ENCODE results near the gene TTLL12. TPM values are rescaled to one million over a fixed set of nuclear protein-coding genes. Genes with fewer than 3 reads are reported as not detected.

The TTLL12 gene
- total RNA-seq, 1 experiment from 2014 or later = 100 TPM

GRCh38 chr22:43202326-43202725, 15.4 kb upstream of the TTLL12 start (continued):
- TF ChIP-seq REST (IDR thresholded peaks at IDR 0.05; ENCODE audit: low read depth) (no peak), TCF7L2 (IDR thresholded peaks at IDR 0.05; ENCODE audit: borderline replicate concordance, extremely low read depth, insufficient read depth, insufficient read length) (no peak), SP1 (IDR thresholded peaks at IDR 0.05; ENCODE audit: low read depth) (no peak)

DNA sequence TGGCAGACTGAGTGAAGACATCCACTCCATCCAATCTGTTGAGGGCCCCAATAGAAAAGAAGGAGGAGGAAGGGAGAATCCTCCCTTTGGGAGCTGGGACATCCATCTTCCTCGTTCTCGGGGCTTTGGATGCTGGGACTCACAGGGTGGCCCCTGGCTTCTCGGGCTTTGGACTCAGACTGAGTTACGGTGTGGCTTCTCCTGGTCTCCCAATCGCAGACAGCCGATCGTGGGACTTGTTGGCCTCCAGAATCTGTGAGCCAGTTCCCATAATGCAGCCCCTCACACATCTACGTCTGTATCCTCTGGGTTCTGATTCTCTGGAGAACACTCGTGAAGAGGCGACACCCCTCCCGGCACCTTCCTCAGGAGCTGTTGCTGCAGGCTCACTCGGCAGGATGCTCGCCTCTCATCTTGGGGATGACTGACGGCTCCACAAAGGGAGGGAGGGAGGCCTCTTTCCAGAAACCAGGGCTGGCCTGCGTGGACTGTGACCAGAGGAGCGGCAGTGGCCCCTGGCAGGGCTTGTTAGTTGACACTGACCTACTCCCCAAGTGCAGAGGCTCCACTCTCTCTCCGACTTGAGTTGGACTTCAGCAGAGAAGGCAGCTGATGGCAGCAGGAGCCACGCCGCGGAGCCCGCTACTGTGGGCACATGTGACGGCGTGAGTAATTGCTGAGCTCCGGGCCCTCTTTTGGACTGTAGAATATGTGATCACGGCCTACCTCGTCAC, 14.7 kb upstream of the TTLL12 start:
- DNase-seq (ENCODE audit: low read depth, low spot score) (no peak), ATAC-seq (no peak)
- H3K9ac ChIP-seq (ENCODE audit: low read length) = no peak overlapping the region
- no peaks in the 10 kb centered on the region for H3K9me2 ChIP-seq (ENCODE audit: insufficient read depth)
- H3K27me3 ChIP-seq (ENCODE audit: insufficient read depth, low read length) = no peaks in the 10 kb centered on the region
- no peak overlapping the region for H3K4me2 ChIP-seq (ENCODE audit: low read length)
- no peaks in the 10 kb centered on the region for H3K36me3 ChIP-seq (ENCODE audit: control insufficient read depth in 1 of 2, insufficient read depth in 2 of 2, low read length in 2 of 2)
- no TSS peak for BruUV-seq (replicated peaks)
- no peaks in the 10 kb centered on the region for H4K20me1 ChIP-seq (ENCODE audit: insufficient read depth)
- H3K79me2 ChIP-seq (ENCODE audit: insufficient read depth, low read length) = no peaks in the 10 kb centered on the region
- peaks cover 5 to 14% of the 10 kb centered on the region in 2 experiments; a peak in 3 of 4 replicates for H3K4me1 ChIP-seq (ENCODE audit: control insufficient read depth in 1 of 2, insufficient read depth in 2 of 2, low read length in 2 of 2)
- ChIA-PET CTCF (no interaction called here), RAD21 (ENCODE audit: low non-redundant PET in 1 of 2, low total read pairs in 2 of 2, uncharacterized antibody in 2 of 2, unreplicated experiment in 2 of 2) (no interaction called here), POLR2A (interaction anchor here (1.3 kb wide), 1 partner anchor 14 kb away, joined by 3 read pairs; no protein-coding TSS in a partner anchor)
- H3K4me3 ChIP-seq (replicated peaks in 1 of 2; ENCODE audit: low read depth in 1 of 2, low read length in 2 of 2) = no peak overlapping the region
- no peak overlapping the region for H3K27ac ChIP-seq (ENCODE audit: low read depth, low read length)
- no peak overlapping the region for H2AFZ ChIP-seq (ENCODE audit: low read depth, low read length, poor library complexity, severe bottlenecking)
- H3K9me3 ChIP-seq (ENCODE audit: control insufficient read depth in 1 of 2, insufficient read depth in 1 of 2, low read depth in 1 of 2, low read length in 2 of 2) = no peaks in the 10 kb centered on the region
- TF ChIP-seq EZH2phosphoT487 (IDR thresholded peaks at IDR 0.05; ENCODE audit: borderline replicate concordance) = no peak
- no peak for TF ChIP-seq RAD21 (IDR thresholded peaks at IDR 0.05; ENCODE audit: low read depth)
- no peak for TF ChIP-seq CBX3 (IDR thresholded peaks at IDR 0.05; ENCODE audit: low read depth)
- no peak for TF ChIP-seq TCF7L2 (IDR thresholded peaks at IDR 0.05; ENCODE audit: borderline replicate concordance, extremely low read depth, insufficient read depth, insufficient read length)
- no peak for TF ChIP-seq EZH2 (IDR thresholded peaks at IDR 0.05)
- TF ChIP-seq POLR2AphosphoS5 (IDR thresholded peaks at IDR 0.05; ENCODE audit: low read depth, low read length) = no peak
- TF ChIP-seq CEBPB (IDR thresholded peaks at IDR 0.05; ENCODE audit: low read depth) = no peak
- no peak for TF ChIP-seq ZNF274 (IDR thresholded peaks at IDR 0.05; ENCODE audit: low read depth, low read length)
- no peak for TF ChIP-seq SP1 (IDR thresholded peaks at IDR 0.05; ENCODE audit: low read depth)
- TF ChIP-seq POLR2A (IDR thresholded peaks at IDR 0.05; ENCODE audit: borderline replicate concordance, extremely low read depth, insufficient read depth, insufficient read length) = no peak
- TF ChIP-seq ZFX (IDR thresholded peaks at IDR 0.05) = no peak
- TF ChIP-seq REST (IDR thresholded peaks at IDR 0.05; ENCODE audit: low read depth) = no peak
- intact Hi-C loops (cut with micrococcal nuclease) = no loop called here

Data from HCT116 (cell line).